C4-2B (cell line): ENCODE data around the gene CCDC175.

Experiments
- H3K27ac ChIP-seq: fragments of 450-650 bp; 2 replicates; pipeline ENCODE4 v1.5.1; 2017
- CTCF ChIP-seq: fragments of 450-650 bp; conservative IDR thresholded peaks from 2 replicates; pipeline ENCODE4 v1.5.1; 2017; ENCODE audit warnings: mild to moderate bottlenecking
- ZFX ChIP-seq: fragments of 450-650 bp; IDR thresholded peaks from 2 replicates; pipeline ENCODE4 v1.6.1; 2017

CCDC175 gene

GRCh38 chr14:59507063-59507751, 69.4 kb downstream of the CCDC175 start:
- TF ChIP-seq CTCF (peak; percentile 98), ZFX (no peak)
- H3K27ac ChIP-seq, result no peak overlapping the region

GRCh38 chr14:59503256-59503655, 73.4 kb downstream of the CCDC175 start:
- TF ChIP-seq ZFX (no peak), CTCF (no peak)
- no peak overlapping the region for H3K27ac ChIP-seq

- TF ChIP-seq CTCF (no peak), ZFX (no peak)
- no peak overlapping the region for H3K27ac ChIP-seq
These were observed 75.9 kb downstream of the CCDC175 start for GRCh38 chr14:59500732-59501131.

GRCh38 chr14:59492384-59492783, 84.2 kb downstream of the CCDC175 start:
- TF ChIP-seq ZFX (no peak), CTCF (no peak)
- no peak overlapping the region for H3K27ac ChIP-seq

- H3K27ac ChIP-seq, result no peak overlapping the region
- TF ChIP-seq ZFX, result no peak
- TF ChIP-seq CTCF, result no peak
These were observed 85.9 kb downstream of the CCDC175 start for GRCh38 chr14:59490756-59491155.

- TF ChIP-seq CTCF, result no peak
- no peak for TF ChIP-seq ZFX
- H3K27ac ChIP-seq, result peak overlapping the region; percentile 96
These were observed 91.9 kb downstream of the CCDC175 start for GRCh38 chr14:59484639-59485175.

- peak within 1 kb of the TSS; percentile 96 for H3K27ac ChIP-seq
- peak; percentile 85 for TF ChIP-seq CTCF
- TF ChIP-seq ZFX, result peak; percentile 87
These were observed 92.6 kb downstream of the CCDC175 start, which contains the start of the genes JKAMP and L3HYPDH for GRCh38 chr14:59483819-59484638. Gene JKAMP, plus strand, starts transcription at chr14:59484517. Its CDS starts 73 bp downstream, at chr14:59484590. Gene L3HYPDH, minus strand, starts transcription at chr14:59484408. Its CDS starts 92 bp downstream, at chr14:59484316.
